Measurements from ENCODE around the gene RFFL. TPM values are rescaled to one million over a fixed set of nuclear protein-coding genes. Genes with fewer than 3 reads are reported as not detected.
A peak's percentile ranks its signal among the peaks of the same experiment; 100 is the strongest.

The RFFL gene
- total and polyA plus RNA-seq, 2 experiments from 2014 or later, result 4.2 to 9.0 TPM

DNA sequence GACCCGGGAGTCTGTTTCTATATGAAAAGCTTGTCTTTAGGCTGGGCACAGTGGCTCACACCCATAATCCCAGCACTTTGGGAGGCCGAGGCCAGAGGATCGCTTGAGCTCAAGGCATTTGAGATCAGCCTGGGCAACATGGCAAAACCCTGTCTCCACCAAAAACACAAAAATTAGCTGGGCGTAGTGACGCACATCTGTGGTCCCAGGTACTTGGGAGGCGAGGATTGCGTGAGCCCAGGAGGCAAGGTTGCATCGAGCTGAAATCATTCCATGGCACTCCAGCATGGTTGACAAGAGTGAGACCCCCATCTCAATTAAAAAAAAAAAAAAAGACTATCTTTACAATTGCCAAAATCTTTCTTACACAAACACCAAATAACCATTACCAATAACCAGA, 22.7 kb upstream of the RFFL start:
- no peak overlapping the region for H3K4me3 ChIP-seq
- no peak overlapping the region for H3K4me2 ChIP-seq (ENCODE audit: unreplicated experiment)
- H4K20me1 ChIP-seq (ENCODE audit: insufficient read depth), result no peaks in the 10 kb centered on the region
- no peaks in the 10 kb centered on the region for H3K9me3 ChIP-seq (ENCODE audit: low read depth)
- no peak overlapping the region for H3K9ac ChIP-seq
- no peaks in the 10 kb centered on the region for H3K36me3 ChIP-seq (ENCODE audit: low read depth)
- in situ Hi-C loops (cut with MboI), result loop anchor here (25.0 kb wide), 1 partner anchor 1426 kb away; no protein-coding TSS in a partner anchor
- H3K27ac ChIP-seq, result no peak overlapping the region
- TF ChIP-seq EZH2phosphoT487 (IDR thresholded peaks at IDR 0.05; ENCODE audit: insufficient read depth, low read depth) (no peak), EZH2 (IDR thresholded peaks at IDR 0.05; ENCODE audit: insufficient read depth, poor library complexity, severe bottlenecking) (no peak)
- no peak for DNase-seq
- peaks cover 22% of the 10 kb centered on the region for H3F3A ChIP-seq (ENCODE audit: insufficient read depth)
- H3K27me3 ChIP-seq (replicated peaks; ENCODE audit: insufficient read depth), result no peaks in the 10 kb centered on the region
- H3K4me1 ChIP-seq (ENCODE audit: insufficient read depth), result peaks cover 33% of the 10 kb centered on the region
- no peak overlapping the region for H2AFZ ChIP-seq
- no peaks in the 10 kb centered on the region for H3K9me2 ChIP-seq (ENCODE audit: insufficient read depth)
- WGBS, 2 experiments (ENCODE audit: low coverage in 1 of 2, low lambda C conversion rate in 2 of 2, missing lambda C conversion rate in 2 of 2), result 95 to 97% methylated on average over 8 of the region's 8 CpGs
- H3K79me2 ChIP-seq (ENCODE audit: insufficient read depth), result peaks cover 24% of the 10 kb centered on the region

DNA sequence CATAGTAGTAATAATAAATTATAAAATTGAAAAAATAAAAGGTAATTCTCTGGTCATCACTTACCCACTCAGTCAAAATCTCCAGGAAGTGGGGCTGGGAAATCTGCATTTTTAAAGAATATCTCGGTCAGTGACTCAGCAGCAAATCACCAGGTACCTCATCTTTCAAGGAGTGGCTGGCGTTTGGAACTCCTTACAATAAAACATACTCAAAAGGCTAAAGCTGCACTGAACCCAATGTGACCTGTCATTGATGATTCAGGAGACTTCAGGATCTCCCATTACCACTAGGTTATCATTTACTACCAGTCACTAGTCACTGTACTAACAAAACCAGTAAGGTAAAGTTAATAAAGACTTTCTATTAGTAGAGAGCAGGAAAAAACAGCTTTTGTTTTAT, 21.5 kb upstream of the RFFL start:
- no peaks in the 10 kb centered on the region for H3K9me3 ChIP-seq (ENCODE audit: low read depth)
- no peaks in the 10 kb centered on the region for H3K9me2 ChIP-seq (ENCODE audit: insufficient read depth)
- peaks cover 24% of the 10 kb centered on the region for H3K79me2 ChIP-seq (ENCODE audit: insufficient read depth)
- H3K27ac ChIP-seq, result 0 out of 2 replicates have a peak overlapping the region, but pooled peaks have one; percentile 17
- peak overlapping the region; percentile 54 for H3K4me2 ChIP-seq (ENCODE audit: unreplicated experiment)
- H3K9ac ChIP-seq, result no peak overlapping the region
- TF ChIP-seq EZH2phosphoT487 (IDR thresholded peaks at IDR 0.05; ENCODE audit: insufficient read depth, low read depth) (no peak), EZH2 (IDR thresholded peaks at IDR 0.05; ENCODE audit: insufficient read depth, poor library complexity, severe bottlenecking) (no peak)
- no peak overlapping the region for H3K4me3 ChIP-seq
- H2AFZ ChIP-seq, result no peak overlapping the region
- H4K20me1 ChIP-seq (ENCODE audit: insufficient read depth), result no peaks in the 10 kb centered on the region
- 2 to 5% methylated on average over 2 of the region's 2 CpGs for WGBS, 2 experiments (ENCODE audit: low coverage in 1 of 2, low lambda C conversion rate in 2 of 2, missing lambda C conversion rate in 2 of 2)
- no peaks in the 10 kb centered on the region for H3K27me3 ChIP-seq (replicated peaks; ENCODE audit: insufficient read depth)
- H3K36me3 ChIP-seq (ENCODE audit: low read depth), result no peaks in the 10 kb centered on the region
- peaks cover 22% of the 10 kb centered on the region for H3F3A ChIP-seq (ENCODE audit: insufficient read depth)
- in situ Hi-C loops (cut with MboI), result loop anchor here (25.0 kb wide), 1 partner anchor 1427 kb away; no protein-coding TSS in a partner anchor
- H3K4me1 ChIP-seq (ENCODE audit: insufficient read depth), result peaks cover 33% of the 10 kb centered on the region
- DNase-seq, result peak; percentile 73

DNA sequence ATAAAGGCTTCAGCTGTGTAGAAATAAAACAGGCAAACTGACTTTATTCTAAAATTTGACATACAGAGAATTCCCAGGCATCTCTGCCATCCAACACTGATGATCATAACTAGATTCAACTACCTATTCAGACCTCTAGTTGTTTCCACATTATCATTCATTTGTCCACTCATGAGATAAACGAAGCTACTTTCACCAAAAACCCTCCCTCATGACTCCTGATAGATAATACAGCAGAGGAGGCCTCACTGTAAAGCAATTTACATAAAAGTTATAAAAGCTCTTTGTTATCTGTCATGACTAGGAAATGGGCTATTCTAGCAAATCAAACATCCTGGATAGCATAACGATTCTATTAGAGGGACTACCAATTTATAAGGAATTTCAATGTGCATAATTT, 19.6 kb upstream of the RFFL start:
- Histone ChIP-seq H3K9ac (no peak overlapping the region), H3K9me2 (ENCODE audit: insufficient read depth) (no peaks in the 10 kb centered on the region), H3K4me3 (no peak overlapping the region), H3K9me3 (ENCODE audit: low read depth) (no peaks in the 10 kb centered on the region), H4K20me1 (ENCODE audit: insufficient read depth) (no peaks in the 10 kb centered on the region), H3K4me2 (ENCODE audit: unreplicated experiment) (peak overlapping the region; percentile 9), H3K27ac (no peak overlapping the region), H3K27me3 (replicated peaks; ENCODE audit: insufficient read depth) (no peaks in the 10 kb centered on the region), H3K4me1 (ENCODE audit: insufficient read depth) (peaks cover 31% of the 10 kb centered on the region), H3K79me2 (ENCODE audit: insufficient read depth) (peaks cover 40% of the 10 kb centered on the region), H2AFZ (no peak overlapping the region), H3F3A (ENCODE audit: insufficient read depth) (peaks cover 22% of the 10 kb centered on the region), H3K36me3 (ENCODE audit: low read depth) (no peaks in the 10 kb centered on the region)
- 92 to 93% methylated on average over 2 of the region's 2 CpGs for WGBS, 2 experiments (ENCODE audit: low coverage in 1 of 2, low lambda C conversion rate in 2 of 2, missing lambda C conversion rate in 2 of 2)
- DNase-seq, result no peak
- in situ Hi-C loops (cut with MboI), result loop anchor here (25.0 kb wide), 1 partner anchor 1429 kb away; no protein-coding TSS in a partner anchor
- TF ChIP-seq EZH2 (IDR thresholded peaks at IDR 0.05; ENCODE audit: insufficient read depth, poor library complexity, severe bottlenecking) (no peak), EZH2phosphoT487 (IDR thresholded peaks at IDR 0.05; ENCODE audit: insufficient read depth, low read depth) (no peak)

DNA sequence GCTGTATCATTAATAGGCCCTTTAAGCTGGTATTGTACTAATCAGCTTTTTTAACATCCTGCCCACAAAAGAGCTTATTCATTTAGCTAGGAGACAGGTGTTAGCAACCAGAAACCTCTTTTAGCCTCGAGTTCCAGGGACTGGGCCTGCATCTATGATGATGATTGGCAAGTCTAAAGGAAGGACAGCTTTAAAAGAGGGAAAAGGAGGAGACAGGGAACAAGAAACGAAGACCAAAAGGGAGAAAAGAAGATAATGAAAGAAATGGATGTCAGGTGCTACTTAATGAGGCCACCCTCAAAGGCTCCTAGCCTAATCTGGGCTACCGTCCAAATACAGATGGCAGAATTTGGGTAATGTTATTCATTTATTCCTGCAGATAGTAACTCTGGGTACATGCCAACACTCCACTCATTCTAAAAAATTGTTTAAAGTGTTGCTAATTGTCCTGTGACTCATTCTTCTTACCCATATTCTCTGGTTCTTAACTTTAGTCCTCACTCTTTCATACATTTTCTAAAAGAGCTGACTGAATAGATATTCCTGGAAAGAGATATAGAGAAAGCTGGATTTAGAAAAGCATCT, 18.7 kb upstream of the RFFL start:
- Histone ChIP-seq H3F3A (ENCODE audit: insufficient read depth) (peaks cover 16% of the 10 kb centered on the region), H3K36me3 (ENCODE audit: low read depth) (no peaks in the 10 kb centered on the region), H3K79me2 (ENCODE audit: insufficient read depth) (peaks cover 41% of the 10 kb centered on the region), H2AFZ (no peak overlapping the region), H3K4me1 (ENCODE audit: insufficient read depth) (peaks cover 23% of the 10 kb centered on the region), H3K4me3 (no peak overlapping the region), H4K20me1 (ENCODE audit: insufficient read depth) (no peaks in the 10 kb centered on the region), H3K9me2 (ENCODE audit: insufficient read depth) (no peaks in the 10 kb centered on the region), H3K9ac (no peak overlapping the region), H3K27me3 (replicated peaks; ENCODE audit: insufficient read depth) (no peaks in the 10 kb centered on the region), H3K9me3 (ENCODE audit: low read depth) (no peaks in the 10 kb centered on the region), H3K27ac (no peak overlapping the region), H3K4me2 (ENCODE audit: unreplicated experiment) (peak overlapping the region; percentile 9)
- 32 to 38% methylated on average over 3 of the region's 3 CpGs for WGBS, 2 experiments (ENCODE audit: low coverage in 1 of 2, low lambda C conversion rate in 2 of 2, missing lambda C conversion rate in 2 of 2)
- no peak for TF ChIP-seq EZH2 (IDR thresholded peaks at IDR 0.05; ENCODE audit: insufficient read depth, poor library complexity, severe bottlenecking)
- no peak for TF ChIP-seq EZH2phosphoT487 (IDR thresholded peaks at IDR 0.05; ENCODE audit: insufficient read depth, low read depth)
- in situ Hi-C loops (cut with MboI), result loop anchor here (25.0 kb wide), 1 partner anchor 1430 kb away; no protein-coding TSS in a partner anchor
- peak; percentile 87 for DNase-seq
